HG02852 (cell line): ENCODE measurements around the gene AMZ2.
A peak's percentile ranks its signal among the peaks of the same experiment; 100 is the strongest.
"Not testable (repeated sequence)": the region's sequence is repeated elsewhere in the genome, so short reads cannot be mapped to it uniquely, and the experiment has no call there.

Experiments used
- ATAC-seq: cut with Tn5 transposase; IDR thresholded peaks from one replicate; pipeline ENCODE4 v1.9.1; 2021; ENCODE audit warnings: mild to moderate bottlenecking, moderate library complexity; ENCODE audit not compliant: unreplicated experiment

AMZ2 gene

GRCh38 chr17:68220186-68220585 lies 27.7 kb upstream of the AMZ2 start:
- ATAC-seq, result not testable (repeated sequence)

- not testable (repeated sequence) for ATAC-seq
Measured at GRCh38 chr17:68220786-68221185, 27.1 kb upstream of the AMZ2 start.

- ATAC-seq, result no peak
Measured at GRCh38 chr17:68221786-68222185, 26.1 kb upstream of the AMZ2 start.

DNA sequence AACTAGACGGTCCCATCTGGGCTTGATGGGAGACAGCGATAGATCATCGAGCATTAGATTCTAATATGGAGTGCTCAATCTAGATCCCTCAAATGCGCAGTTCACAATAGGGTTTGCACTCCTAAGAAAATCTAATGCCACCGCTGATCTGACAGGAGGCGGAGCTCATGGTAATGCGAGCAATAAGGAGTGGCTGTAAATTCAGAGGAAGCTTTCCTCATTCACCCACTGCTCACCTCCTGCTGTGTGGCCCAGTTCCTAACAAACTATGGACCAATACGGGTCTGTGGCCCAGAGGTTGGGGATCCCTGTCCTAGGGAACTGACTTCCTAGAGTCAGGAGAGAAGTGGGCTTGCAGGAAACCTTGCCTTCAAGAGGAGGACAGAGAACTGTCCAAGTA lies 25.2 kb upstream of the AMZ2 start:
- ATAC-seq, result no peak

- ATAC-seq, result not testable (repeated sequence)
Measured at GRCh38 chr17:68225055-68225454, 22.8 kb upstream of the AMZ2 start.

DNA sequence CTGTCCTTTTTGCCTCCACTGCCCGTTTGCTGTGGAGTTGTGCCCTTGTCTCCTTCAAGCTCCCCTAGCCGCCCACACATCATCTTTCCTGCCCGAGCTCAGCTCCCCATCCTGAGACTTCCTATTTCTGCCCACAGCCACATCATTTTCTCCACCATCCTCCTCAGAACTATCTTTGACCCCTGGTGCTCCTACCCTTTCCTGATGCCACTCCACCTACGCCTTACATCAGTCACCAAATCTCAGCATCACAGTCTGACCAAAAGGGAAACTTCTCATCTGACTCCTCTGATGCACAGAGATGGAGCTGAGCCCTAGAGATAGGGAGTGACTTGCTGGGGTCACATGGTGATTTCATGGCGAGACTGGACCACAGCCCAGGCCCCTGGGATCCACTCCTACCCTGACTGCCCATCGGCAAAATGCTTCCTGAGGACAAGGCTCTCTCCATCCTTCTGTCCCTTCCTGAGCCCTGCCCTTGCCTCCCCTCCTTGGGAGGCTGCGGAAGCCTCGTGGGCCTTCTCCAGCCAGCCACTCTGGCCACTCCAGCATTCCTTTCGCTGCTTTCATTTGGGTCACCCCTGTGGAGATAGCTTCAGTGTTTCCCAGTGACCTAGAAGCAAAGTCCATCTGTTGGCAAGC lies 19.7 kb upstream of the AMZ2 start:
- not testable (repeated sequence) for ATAC-seq

GRCh38 chr17:68228817-68229570 lies 18.8 kb upstream of the AMZ2 start:
- no peak for ATAC-seq

DNA sequence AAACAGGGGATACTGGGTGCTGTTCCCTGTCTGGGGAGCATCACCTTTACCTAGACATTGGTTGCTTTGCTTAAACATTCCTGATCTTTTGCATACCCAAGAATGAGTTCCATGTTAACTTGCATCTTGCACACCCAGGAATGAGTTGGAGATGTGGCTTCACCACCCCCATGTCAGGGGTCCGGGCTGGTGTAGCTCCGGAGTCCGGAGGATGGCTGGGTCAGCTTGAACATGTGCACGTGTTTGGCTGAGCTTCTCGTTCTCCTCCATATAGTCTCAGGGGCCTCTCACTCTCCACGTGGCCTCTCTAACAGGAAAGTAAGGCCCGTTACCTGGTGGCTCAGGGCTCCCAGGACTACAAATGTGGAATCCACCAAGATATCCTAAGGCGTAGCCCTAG lies 18.2 kb upstream of the AMZ2 start:
- ATAC-seq, result no peak

GRCh38 chr17:68231131-68231530 lies 16.7 kb upstream of the AMZ2 start:
- ATAC-seq, result not testable (repeated sequence)

GRCh38 chr17:68231541-68231940 lies 16.3 kb upstream of the AMZ2 start:
- no peak for ATAC-seq

- not testable (repeated sequence) for ATAC-seq
Measured at GRCh38 chr17:68232741-68233140, 15.1 kb upstream of the AMZ2 start.

DNA sequence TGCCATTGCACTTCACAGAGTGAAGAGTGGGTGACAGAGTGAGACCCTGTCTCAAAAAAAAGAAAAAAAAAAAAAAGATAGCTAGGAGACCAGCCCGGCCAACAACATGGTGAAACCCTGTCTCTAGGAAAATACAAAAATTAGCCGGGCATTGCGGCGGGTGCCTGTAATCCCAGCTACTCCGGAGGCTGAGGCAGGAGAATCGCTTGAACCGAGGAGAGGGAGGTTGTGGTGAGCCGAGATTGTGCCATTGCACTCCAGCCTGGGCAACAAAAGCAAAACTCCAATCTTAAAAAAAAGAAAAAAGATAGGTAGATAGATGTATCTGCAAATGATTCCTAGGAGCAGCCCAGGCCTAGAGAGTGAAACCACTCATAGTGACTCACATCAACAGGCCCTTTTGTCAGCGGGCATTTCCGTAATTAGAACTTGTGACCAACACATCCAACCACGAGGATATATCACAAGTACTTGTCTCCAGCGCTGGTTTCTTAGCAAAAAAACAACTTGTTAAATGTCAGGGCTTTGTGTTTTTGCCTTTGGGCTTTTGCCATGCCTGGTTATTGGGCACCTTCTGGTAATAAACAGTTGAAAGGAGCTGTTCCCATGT lies 13.0 kb upstream of the AMZ2 start:
- not testable (repeated sequence) for ATAC-seq

GRCh38 chr17:68235336-68235791 lies 12.5 kb upstream of the AMZ2 start:
- ATAC-seq, result not testable (repeated sequence)

GRCh38 chr17:68237369-68238163 lies 10.3 kb upstream of the AMZ2 start:
- peak; percentile 72 for ATAC-seq

DNA sequence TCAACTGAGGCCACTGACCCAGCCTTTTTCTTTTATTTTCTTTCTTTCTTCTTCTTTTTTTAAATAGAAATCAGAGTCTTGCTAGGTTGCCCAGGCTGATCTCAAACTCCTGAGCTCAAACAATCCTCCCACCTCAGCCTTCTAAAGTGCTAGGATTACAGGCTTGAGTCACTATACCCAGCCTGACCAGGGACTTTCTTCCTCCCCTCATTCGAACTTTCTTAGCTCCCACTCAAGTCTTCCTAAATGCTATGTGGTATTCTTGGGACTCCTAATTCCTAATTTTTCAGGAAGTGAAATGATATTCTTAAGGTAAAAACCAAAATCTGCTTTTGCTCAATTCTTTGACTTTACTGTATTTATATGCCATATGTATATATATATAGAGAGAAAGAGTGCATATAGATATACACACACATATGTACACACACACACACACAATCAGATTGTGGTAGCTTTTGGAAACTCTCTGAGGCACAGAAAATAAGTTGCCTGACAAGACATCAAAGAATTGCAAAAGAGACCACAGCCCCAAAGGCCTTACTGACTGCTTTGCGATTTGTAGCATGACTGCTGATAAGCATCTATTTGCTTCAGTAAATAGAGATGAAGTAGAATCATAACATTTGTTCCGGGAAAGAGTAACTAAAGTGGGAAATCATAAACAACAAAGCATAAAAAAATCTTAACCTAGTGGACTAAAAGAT lies 9.5 kb upstream of the AMZ2 start:
- ATAC-seq, result peak; percentile 7

DNA sequence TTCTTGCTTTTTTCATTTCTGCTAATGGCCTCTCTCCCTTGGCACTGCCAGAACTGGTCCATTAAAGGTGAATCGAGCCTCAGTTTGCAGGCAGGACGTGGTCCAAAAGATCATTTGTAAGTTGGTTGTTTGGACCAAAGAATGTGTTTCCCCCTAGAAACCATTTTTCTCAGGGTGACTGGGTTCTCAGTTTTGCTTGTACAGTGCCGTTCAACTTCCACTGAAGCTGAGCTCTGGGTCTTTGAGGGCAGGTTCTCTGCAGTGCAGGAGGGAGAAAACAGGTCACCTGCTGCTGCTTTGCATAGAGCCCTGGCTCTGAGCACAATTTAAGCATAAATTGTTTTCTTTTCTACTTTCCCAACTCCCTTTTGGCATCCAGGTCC lies 9.0 kb upstream of the AMZ2 start:
- ATAC-seq, result no peak

- ATAC-seq, result no peak
Measured at GRCh38 chr17:68239632-68240366, 8.0 kb upstream of the AMZ2 start.

DNA sequence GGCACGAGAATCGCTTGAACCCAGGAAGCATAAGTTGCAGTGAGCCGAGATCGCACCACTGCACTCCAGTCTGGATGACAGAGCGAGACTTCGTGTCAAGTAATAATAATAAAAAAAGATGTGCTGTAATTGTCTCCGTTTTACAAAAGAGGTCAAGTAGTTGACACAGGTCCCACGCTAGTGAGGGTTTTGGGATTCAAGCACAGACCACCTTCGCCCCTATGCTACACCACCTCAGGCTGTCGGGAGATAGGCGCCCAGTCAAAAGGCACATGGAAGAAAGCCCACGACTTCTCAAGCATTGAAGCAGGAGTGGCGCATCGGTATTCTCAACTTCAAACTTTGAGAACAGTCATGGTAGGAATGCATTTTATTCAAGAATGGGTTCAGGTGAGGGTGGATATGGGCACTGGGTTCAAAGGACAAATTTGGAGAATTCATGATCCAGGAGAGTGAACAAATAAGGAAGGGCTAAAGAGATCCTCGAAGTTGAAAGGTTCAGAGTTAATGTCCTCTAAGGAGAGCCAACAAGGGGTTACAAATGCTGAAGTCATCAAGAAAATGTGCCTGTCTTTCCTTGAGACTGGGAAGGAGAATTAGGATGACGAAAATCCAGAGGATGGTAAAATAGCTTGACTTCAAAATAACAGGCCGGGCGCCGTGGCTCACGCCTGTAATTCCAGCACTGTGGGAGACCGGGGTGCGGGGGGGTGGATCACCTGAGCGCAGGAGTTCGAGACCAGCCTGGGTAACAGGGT lies 1.4 kb upstream of the AMZ2 start:
- no peak for ATAC-seq

- peak; percentile 28 for ATAC-seq
Measured at GRCh38 chr17:68248199-68248825, 469 bp downstream of the AMZ2 start.
